Activated CD8-positive, alpha-beta memory T cell treated with anti-CD3 and anti-CD28 coated beads, Interleukin-2, amount 50 U/mL, for 1 hour (primary cell): ENCODE results near the gene DTNBP1.

Experiments
- DNase-seq: peaks from one replicate; pipeline ENCODE4 v3.0.0-alpha.2; 2020; ENCODE audit errors: extremely low read depth

DTNBP1 gene

DNA sequence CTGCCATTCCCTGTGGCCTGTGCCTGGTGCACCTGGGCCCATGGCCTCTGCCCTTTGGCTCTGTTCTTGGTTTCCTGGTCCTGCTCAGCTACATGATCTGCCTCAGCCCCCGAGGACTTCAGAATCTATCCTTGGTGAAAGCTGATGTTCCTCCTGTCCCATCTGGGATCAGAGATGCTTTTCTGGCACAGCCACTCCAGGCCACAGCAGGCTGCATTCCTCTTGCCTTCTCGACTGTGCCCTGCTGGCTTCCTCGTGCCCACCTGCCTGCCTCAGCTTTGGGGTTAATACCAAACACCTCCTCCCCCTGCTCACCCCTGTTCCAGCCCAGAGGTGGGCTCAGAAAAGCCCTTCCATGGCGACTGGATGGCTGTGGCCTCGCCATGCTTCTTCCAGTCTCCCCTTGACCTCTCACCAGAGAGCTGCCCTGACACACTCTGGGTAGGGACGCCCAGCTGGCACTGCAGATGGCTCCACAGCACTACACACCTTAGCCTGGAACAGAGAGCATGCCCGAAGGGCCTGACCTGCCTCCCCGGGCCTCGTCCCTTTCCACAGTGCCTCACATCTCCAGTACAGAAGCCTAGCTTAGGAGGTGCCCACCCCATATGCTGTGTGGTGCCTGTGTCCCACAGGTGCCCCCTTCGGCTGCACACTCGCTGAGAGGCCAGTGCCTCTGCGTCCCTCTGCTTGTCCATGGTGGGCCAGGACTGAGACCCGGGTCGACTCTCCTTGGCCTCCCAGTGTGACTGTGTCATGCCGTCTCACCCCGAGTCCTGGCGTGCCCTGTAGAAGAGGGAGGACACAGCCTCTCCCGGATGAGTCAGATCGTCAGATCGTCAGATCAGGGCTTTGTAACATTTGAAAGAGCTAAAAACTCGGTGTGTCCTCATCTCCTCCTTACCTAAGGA, 148.8 kb downstream of the DTNBP1 start:
- no peak for DNase-seq

DNA sequence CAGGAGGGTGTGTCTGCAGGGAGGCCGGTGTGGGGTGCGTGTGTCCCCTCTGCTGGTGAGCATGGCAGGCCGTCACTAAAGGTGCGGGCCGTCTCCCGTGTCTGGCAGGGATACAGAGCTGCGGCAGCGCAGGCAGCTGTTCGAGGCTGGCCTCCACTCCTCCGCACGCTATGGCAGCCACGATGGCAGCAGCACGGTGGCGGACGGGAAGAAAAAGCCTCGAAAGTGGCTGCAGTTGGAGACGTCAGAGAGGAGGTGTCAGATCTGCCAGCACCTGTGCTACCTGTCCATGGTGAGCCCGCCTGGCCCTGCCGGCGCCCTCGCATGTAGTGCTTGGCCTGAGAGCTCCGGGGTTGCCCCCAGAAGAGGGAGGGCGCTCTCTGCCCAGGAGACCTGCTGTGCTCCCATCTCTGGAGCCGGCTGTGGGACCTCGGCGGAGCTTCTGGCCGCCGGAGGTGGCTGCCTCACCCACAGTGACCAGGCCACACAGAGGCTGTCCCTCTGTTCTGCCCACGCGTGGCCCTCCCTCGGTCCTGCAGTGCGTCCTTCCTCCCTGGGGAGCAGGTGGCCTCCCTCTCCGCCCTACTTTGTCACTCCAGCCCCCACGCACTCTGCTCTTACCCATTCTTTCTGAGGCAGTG, 149.6 kb downstream of the DTNBP1 start:
- DNase-seq = no peak

- no peak for DNase-seq
These were observed 150.1 kb downstream of the DTNBP1 start for GRCh38 chr6:15512721-15513120.

DNA sequence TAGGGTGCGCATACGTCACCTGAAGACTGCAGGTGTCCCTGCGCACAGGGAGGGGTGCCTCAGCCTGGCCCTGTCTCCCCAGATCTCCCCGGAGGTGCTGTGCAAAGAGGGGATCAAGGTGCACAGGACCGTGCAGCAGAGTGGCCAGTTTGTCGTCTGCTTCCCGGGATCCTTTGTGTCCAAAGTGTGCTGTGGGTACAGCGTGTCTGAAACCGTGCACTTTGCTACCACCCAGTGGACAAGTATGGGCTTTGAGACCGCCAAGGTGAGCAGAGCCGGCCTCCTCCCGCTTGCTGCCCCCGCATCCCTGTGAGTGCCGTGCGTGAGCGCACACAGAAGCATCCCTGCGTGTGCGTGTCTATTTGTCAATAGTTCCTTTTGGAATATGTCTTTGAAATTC, 150.7 kb downstream of the DTNBP1 start:
- no peak for DNase-seq

- DNase-seq = no peak
These were observed 151.3 kb downstream of the DTNBP1 start for GRCh38 chr6:15511248-15512125.

GRCh38 chr6:15510536-15511247, 152.1 kb downstream of the DTNBP1 start:
- DNase-seq = no peak

GRCh38 chr6:15510121-15510520, 152.7 kb downstream of the DTNBP1 start:
- DNase-seq = no peak

GRCh38 chr6:15509335-15509933, 153.4 kb downstream of the DTNBP1 start:
- no peak for DNase-seq

- no peak for DNase-seq
These were observed 153.9 kb downstream of the DTNBP1 start for GRCh38 chr6:15508931-15509330.

DNA sequence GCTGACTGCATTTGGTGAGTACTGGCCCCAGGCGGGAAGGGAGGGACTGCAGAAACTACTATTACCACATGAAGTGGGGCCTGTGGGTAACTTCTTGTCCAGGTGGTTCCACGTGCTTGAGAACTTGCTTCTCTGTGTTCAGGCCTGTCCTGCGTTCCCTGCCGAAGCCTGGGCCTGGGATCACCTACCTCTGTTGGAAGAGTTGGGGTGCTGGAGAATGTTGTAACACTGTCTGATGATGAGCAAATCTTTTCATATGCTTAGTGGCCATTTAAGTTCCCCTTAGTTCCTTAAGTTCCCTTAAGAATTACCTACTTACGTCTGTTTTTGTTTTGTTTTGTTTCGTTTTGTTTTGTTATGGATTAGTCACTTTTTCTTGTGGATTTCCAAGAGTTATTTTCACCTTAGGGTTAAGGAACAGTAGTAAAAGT, 154.4 kb downstream of the DTNBP1 start:
- DNase-seq = no peak

GRCh38 chr6:15507746-15508145, 155.1 kb downstream of the DTNBP1 start:
- DNase-seq = no peak

- DNase-seq = no peak
These were observed 155.6 kb downstream of the DTNBP1 start for GRCh38 chr6:15507221-15507620.

DNA sequence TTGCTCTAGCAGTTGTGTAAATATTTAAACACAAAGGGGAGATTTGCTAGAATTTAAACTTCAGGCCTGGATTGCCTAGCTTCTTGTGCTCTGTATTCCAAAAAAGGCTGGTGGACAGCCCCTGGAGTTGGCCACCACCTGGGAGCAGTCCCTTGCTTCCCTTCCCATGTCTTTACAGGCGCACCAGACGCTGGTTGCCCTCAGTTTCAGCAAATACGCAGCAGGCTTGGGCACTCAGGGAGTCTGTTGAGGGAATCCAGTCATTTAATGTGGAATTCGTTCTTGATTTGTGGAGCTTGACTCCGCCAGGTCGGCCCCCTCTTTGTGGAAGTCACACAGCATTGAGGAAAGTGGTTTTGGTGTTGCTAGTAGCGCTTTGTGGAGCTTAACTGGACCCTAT, 156.8 kb downstream of the DTNBP1 start:
- DNase-seq = no peak

- no peak for DNase-seq
These were observed 157.3 kb downstream of the DTNBP1 start for GRCh38 chr6:15505463-15505918.

DNA sequence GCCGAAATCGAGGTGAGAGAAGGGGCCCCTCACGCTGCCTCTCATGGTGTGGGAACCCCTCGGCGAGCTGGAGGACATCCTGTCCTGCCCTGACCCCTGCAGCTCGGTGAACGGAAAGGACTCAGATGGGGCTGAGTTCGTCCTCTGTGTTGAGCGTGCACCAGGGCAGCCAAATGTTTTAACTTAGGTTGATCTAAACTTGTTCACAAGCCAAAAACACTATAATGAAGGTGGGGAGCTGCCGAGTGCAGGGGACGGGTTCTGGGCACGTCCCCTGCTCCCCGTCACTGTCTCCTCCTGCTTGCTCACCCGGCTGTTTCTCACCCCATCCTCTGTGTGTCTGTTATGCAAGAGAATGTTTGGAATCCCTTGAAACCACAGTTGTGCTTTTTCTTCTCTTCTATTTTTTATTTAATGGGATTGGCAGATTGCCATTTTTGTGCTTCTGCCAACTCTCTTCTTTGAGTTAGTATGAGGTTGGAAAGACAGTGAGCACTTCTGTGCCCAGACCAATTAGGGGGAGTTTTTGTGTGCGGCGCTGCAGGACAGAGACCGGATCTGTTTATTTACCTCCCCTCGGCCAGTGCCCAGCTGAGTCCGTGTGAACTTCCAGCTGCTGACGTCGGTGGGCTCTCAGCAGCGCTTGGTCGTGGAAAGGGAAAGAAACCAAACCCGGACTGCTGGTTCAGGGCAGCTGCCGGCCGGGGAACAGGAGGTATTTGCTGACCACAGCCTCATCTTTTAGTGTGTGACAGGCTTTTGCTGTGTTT, 158.1 kb downstream of the DTNBP1 start:
- DNase-seq = no peak

- DNase-seq = no peak
These were observed 158.8 kb downstream of the DTNBP1 start for GRCh38 chr6:15504040-15504495.

GRCh38 chr6:15503346-15503680, 159.5 kb downstream of the DTNBP1 start:
- DNase-seq = no peak

DNA sequence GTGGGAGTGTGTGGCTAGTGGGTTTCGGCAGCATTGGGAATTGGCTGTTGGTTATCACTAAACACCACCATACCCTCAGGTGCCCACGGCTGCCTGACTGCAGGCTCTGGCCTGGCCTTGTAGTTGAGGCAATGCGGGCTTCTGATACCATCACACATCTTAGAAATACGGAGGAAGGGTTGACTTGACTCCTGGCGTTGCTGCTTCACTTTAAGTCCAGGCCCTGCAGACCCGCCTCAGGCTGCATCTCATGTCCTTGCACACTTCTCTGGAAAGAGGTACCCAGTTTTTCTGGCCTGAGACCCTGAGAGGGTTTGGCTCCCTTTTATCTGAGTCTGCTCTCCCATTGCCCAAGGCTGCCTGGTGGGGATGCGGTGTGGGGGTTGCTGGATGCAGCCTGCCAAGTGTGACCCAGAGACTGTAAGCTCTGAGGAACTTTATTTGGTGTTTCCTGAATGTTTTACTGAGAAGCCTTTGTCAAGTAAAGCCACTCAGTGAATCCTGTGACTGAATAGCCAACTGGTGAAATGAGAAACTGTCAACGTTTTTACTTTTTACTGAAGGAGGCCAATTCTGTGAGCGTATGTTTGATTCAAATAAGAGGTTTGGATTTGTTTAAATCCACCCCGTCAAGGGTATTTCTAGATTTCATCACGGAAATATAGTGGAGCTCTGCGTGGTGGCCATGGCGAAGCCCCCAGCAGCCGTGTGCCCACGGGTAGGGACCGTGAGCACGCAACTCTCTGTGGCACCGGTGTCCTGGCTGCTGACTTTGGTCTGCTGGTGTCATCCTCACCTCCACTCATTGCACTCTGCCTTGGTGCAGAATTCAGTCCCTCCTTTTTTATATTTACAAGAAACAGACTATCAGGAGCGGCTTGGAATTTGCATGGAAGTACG, 160.1 kb downstream of the DTNBP1 start:
- no peak for DNase-seq

GRCh38 chr6:15501826-15502445, 160.9 kb downstream of the DTNBP1 start:
- no peak for DNase-seq
